Globus pallidus (tissue), 1 donor: ENCODE measurements around the gene NRXN3.

Experiments
- DNase-seq: peaks from one replicate; pipeline ENCODE4 v3.0.0-alpha.2; 2015; ENCODE audit warnings: low spot score

NRXN3 gene

GRCh38 chr14:79829405-79830166 is 1659.4 kb downstream of the NRXN3 start:
- DNase-seq, result no peak

- DNase-seq, result no peak
These were observed 1661.2 kb downstream of the NRXN3 start for GRCh38 chr14:79831195-79831892.

- DNase-seq, result no peak
These were observed 1663.6 kb downstream of the NRXN3 start for GRCh38 chr14:79833781-79834180.

GRCh38 chr14:79834868-79835267 is 1664.7 kb downstream of the NRXN3 start:
- DNase-seq, result no peak

GRCh38 chr14:79836577-79836976 is 1666.4 kb downstream of the NRXN3 start:
- no peak for DNase-seq

- no peak for DNase-seq
These were observed 1667.5 kb downstream of the NRXN3 start for GRCh38 chr14:79837699-79838098.

- no peak for DNase-seq
These were observed 1669.9 kb downstream of the NRXN3 start for GRCh38 chr14:79840103-79840502.

- DNase-seq, result no peak
These were observed 1670.7 kb downstream of the NRXN3 start for GRCh38 chr14:79840831-79841230.

- DNase-seq, result no peak
These were observed 1671.3 kb downstream of the NRXN3 start for GRCh38 chr14:79841433-79841832.

GRCh38 chr14:79842270-79842669 is 1672.1 kb downstream of the NRXN3 start:
- no peak for DNase-seq

- DNase-seq, result no peak
These were observed 1683.0 kb downstream of the NRXN3 start for GRCh38 chr14:79852950-79853744.

- DNase-seq, result no peak
These were observed 1685.6 kb downstream of the NRXN3 start for GRCh38 chr14:79855789-79856188.

- no peak for DNase-seq
These were observed 1686.2 kb downstream of the NRXN3 start for GRCh38 chr14:79856381-79856780.

GRCh38 chr14:79861111-79861510 is 1690.9 kb downstream of the NRXN3 start:
- no peak for DNase-seq

- no peak for DNase-seq
These were observed 1691.9 kb downstream of the NRXN3 start for GRCh38 chr14:79862045-79862444.

GRCh38 chr14:79871136-79871535 is 1701.0 kb downstream of the NRXN3 start:
- no peak for DNase-seq

GRCh38 chr14:79878229-79878628 is 1708.1 kb downstream of the NRXN3 start:
- DNase-seq, result no peak

GRCh38 chr14:79878785-79879184 is 1708.6 kb downstream of the NRXN3 start:
- DNase-seq, result no peak

GRCh38 chr14:79881299-79881698 is 1711.1 kb downstream of the NRXN3 start:
- DNase-seq, result no peak

GRCh38 chr14:79890527-79890926 is 1720.4 kb downstream of the NRXN3 start:
- DNase-seq, result no peak

- no peak for DNase-seq
These were observed 1725.8 kb downstream of the NRXN3 start for GRCh38 chr14:79896009-79896408.

GRCh38 chr14:79899610-79900009 is 1729.4 kb downstream of the NRXN3 start:
- DNase-seq, result no peak

- no peak for DNase-seq
These were observed 1734.3 kb downstream of the NRXN3 start for GRCh38 chr14:79904497-79904896.
